OCI-M1 (cell line): Measurements from ENCODE around the gene MCM8.
A peak's percentile ranks its signal among the peaks of the same experiment; 100 is the strongest.
"Not testable (repeated sequence)": the region's sequence is repeated elsewhere in the genome, so short reads cannot be mapped to it uniquely, and the experiment has no call there.

Experiments
- DNase-seq: peaks from one replicate; lab custom pipeline; 2025; lab: John Stamatoyannopoulos, UW

The MCM8 gene

DNA sequence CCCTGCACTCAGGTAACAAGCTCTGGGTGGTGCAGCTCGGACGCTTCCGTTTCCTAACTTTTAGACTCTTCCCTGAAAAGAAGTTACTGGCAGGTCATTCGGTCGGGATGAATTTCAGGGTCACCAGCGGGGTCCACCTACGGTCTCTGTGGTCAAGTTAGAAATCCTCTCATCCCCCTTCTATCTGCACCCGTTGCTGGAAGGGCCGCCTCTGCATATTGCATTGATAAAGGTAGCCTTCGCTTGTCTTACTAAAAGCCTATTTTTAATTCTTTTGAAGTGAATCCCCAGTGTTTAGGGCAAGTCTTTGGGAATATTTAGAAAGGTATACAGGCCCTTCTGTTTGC, 56.1 kb downstream of the MCM8 start:
- DNase-seq = peak; percentile 46

DNA sequence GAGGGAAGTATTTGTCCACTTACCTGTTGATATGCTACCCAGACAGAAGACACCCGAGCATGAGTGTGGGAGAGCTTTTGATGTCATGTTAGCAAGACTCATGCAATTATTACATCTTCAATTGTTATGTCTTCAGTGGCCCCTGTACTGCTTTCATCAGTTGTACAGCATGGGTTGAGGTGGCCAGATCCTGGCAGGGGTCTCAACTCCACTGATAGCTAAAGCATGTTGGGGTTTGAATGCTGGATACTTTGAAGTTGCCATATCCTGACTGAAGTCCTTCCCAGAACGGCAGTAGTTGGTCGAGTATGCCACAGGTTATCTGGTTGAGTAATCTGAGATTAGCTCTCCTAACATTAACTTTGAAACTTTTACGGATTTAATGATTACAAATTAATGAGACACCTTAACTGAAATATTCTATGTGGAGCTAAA, 56.7 kb downstream of the MCM8 start:
- DNase-seq = peak; percentile 42

GRCh38 chr20:6007529-6008103, 57.2 kb downstream of the MCM8 start:
- DNase-seq = peak; percentile 42

- peak; percentile 8 for DNase-seq
Observed at GRCh38 chr20:6008254-6008653, 57.8 kb downstream of the MCM8 start.

DNA sequence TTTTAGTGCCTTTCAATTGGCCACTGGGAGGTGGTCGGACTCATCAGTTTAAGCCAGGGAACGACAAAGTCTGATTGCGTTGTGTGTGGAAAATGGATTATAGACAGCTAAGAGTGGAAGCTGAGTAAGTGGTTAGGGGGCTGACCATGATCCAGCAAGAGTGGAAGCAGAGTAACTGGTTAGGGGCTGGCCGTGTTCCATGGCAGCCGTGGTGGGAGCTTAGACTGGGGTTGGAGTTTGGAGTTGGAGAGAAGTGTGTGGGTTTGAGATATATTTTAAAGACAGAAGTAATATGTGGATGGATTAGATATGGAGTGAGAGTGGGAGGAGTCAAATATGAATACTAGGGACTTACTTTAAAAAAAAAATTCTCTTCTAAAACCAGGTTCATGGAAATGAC, 61.7 kb downstream of the MCM8 start:
- DNase-seq = peak; percentile 13

- DNase-seq = peak; percentile 26
Observed at GRCh38 chr20:6014017-6014416, 63.6 kb downstream of the MCM8 start.

DNA sequence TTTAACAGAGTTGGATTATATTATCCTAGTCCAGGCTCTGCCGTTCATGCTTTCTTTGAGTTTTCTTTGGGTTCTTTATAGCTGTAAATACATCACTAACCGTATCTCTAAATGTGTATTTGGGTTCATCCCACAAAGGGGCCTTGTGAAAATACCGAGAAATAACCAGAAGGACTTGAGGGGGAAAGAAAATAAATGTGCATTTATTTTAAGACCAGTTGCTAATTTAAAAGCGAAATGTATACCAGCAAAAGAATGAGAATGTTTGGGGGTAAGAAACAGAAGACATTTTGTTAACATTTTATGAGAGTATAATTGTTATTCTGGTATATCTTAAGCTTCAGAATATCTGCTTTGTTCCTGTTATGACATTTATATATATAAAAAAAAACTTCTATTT, 64.5 kb downstream of the MCM8 start:
- no peak for DNase-seq

DNA sequence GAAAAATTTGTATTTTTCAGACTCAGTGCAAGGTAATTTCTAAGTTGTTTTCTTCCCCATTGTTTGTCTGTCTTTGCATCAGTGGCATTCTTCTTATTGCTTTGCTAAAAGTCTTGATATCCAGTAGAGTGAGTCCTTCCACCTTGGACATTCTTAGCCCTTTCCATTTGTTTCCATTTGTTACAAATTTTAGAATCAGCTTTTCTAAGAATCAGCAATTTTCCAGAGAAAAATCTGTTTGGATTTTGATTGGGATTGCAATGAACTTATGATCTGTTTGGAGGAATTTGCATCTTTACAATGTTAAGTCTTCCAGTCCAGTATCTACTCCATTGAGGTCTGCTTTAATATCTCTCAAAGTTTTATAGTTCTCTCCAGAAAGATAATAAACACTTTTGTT, 67.0 kb downstream of the MCM8 start:
- no peak for DNase-seq

DNA sequence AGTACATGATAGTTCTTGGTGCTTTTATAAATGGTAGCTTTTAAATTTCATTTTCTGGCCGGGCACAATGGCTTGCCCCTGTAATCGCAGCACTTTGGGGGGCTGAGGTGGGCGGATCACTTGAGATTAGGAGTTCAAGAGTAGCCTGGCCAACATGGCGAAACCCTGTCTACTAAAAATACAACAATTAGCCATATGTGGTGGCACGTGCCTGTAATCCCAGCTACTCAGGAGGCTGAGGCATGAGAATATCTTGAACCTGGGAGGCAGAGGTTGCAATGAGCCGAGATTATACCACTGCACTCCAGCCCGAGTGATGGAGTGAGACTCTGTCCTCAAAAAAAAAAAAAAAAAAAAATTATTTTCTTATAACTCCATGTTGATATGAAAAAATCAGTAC, 67.4 kb downstream of the MCM8 start:
- no peak for DNase-seq

DNA sequence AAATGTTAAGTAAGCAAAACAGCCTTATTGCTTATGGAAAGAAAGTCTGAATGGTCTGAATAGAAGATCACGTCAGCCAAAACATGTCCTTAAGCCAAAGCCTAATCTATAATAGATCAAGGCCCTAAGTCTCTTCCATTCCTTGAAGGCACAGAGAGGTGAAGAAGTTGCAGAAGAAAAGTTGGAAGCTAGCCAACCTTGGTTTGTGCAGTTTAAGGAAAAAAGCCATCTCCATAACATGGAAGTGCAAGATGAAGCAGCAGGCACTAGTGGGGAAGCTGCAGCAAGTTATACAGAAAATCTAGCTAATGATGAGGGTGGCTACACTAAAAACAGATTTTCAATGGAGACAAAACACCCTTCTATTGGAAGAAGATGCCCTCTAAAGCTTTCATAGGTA, 74.3 kb downstream of the MCM8 start:
- DNase-seq = peak; percentile 5

- no peak for DNase-seq
Observed at GRCh38 chr20:6026051-6026450, 75.6 kb downstream of the MCM8 start.

DNA sequence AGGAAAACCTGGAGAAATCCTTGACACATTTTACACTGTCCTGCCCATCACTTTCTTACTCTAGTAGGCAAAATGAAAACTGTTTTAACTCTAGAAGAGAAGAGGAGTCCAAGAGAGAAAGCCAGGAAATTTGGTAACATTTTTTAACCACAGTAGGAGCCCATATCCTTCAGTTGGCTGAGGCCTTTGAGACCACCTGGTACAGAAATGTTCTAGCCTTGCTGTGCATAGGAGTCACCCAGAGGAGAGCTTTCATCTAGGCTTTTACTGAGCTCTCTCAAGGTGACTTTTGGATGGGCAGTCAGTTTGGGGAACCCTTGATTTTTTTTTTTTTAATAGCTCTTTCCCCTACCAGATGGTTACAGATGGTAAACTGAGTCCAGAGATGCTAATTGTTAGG, 78.4 kb downstream of the MCM8 start:
- no peak for DNase-seq

GRCh38 chr20:6029538-6029937, 79.1 kb downstream of the MCM8 start:
- no peak for DNase-seq

- DNase-seq = no peak
Observed at GRCh38 chr20:6030453-6031080, 80.1 kb downstream of the MCM8 start.

- DNase-seq = not testable (repeated sequence)
Observed at GRCh38 chr20:6032907-6033306, 82.5 kb downstream of the MCM8 start.

GRCh38 chr20:6034134-6034969, 83.9 kb downstream of the MCM8 start:
- peak; percentile 79 for DNase-seq

GRCh38 chr20:6036213-6036612, 85.8 kb downstream of the MCM8 start:
- no peak for DNase-seq

DNA sequence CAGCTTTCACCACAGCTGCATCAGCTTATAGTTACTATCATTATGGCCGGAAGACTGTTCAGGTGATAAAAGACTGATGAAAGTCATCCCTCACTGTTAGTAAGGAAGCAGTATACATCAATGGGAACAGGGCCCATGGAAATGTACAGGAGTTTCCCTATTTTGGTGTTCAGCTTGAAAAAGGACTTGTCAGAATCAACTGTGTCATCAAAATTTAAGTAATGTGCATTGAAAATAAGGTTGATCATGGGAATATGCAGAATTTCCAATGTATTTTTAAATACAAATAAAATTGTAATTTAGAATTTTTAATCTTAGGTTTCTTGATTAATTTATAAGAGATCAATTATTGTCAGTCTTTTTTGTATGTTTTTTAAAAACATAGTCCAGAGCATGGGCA, 86.6 kb downstream of the MCM8 start:
- DNase-seq = no peak

DNA sequence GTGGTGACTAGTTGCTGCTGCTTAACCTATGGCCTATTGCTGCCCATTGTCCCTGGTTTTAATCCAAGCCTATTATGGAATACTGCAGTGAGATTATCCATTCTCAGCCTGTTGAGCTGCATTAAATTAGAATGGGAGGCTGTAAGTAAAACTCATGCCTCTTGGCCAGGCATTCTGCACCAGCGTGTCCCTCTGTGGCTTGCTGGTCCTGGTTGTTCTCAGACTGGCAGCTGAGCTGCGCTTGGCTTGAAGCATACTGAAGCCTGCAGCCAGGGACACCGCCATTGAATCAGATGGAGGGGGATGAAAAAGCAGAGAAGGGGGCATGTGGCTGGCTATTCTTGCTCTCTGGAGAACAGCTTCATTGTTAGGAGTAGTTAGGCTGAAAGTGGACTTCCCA, 87.8 kb downstream of the MCM8 start:
- no peak for DNase-seq

DNA sequence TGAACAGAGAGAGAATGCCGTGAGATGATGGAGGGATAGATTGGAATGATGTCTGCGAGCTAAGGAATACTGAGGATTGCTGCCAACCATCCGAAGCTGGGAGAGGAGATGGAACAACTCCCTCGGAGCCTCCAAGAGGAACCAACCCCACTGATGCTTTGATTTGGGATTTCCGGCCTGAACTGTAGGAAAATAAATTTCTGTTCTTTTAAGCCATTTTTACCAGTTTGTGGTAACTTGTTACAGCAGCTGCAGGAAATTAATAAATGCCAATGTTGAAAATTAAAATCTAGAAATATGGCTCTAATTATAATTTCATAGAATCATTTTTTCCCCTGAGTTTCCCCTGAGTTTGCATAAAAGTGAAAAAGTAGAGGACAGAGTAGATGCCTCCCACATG, 89.3 kb downstream of the MCM8 start:
- no peak for DNase-seq

DNA sequence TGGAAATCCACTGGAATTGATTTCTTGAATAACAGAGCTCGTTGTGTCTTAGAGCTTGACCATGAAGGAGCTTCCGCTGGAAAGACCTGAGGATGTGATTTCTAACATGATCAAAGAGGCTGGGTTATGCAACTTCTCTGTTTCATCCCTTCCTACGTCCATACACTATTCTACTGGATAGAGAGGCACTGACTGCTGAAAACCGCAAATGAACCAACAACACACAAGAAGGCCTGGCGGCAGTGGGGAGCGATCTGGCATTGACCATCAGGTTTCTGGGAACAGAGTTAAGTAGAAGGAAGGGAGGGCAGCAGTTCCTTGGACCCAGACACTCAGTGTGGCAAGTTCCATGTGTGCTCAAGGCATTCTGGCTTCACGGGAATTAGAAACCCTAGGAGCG, 90.1 kb downstream of the MCM8 start:
- DNase-seq = no peak

DNA sequence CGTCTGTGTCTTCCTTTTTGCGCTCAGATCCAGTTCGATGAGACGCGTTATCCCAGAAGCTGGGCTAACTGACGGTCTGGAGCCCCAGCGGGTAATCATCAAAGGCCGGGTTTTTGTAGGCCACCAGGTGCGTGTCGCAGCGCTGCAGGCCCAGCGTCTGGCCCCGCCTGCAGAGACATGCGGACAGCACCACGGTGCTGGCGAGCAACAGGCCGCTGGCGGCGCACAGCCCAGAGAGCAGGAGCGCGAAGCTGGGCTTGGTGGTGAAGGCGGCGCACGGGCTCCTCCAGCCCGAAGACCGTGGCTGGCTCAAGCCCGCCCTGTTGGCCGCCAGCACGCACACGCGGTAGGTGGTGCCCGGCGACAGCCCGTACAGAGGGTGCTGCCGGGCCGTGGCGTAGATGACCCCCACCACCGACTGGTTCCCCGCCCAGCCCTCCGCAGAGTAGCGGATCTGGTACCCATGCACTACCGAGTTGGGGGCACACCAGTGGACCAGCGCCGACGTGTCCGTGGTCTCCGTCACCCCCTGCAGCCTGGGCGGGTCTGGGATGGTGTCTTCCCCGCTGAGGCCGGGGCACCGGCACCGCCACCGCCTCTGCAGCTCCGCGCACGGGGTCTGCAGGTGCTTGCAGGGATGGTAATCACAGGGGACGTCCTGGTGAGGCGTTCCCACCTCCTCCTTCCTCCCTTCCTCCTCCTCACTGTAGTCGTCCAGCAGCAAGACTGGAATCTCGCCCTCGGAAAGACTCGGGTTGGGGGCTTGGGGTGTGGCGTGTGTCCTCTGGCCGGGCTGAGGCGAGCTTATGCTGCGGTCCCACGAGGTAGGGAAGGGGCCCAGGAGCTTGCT, 90.7 kb downstream of the MCM8 start:
- DNase-seq = no peak
